BLaER1 (cell line): ENCODE data around the gene MARCHF6.

Source experiments
- H3K27ac ChIP-seq: shearing (Covaris generic); formaldehyde crosslinking; 2 replicates; pipeline ENCODE4 v1.8.1; 2022
- H3K27me3 ChIP-seq: shearing (Covaris generic); formaldehyde crosslinking; 2 replicates; pipeline ENCODE4 v1.8.1; 2022
- H3K36me3 ChIP-seq: shearing (Covaris generic); formaldehyde crosslinking; 2 replicates; pipeline ENCODE4 v1.8.1; 2022
- H3K4me1 ChIP-seq: shearing (Covaris generic); formaldehyde crosslinking; 2 replicates; pipeline ENCODE4 v1.8.1; 2022
- H3K4me2 ChIP-seq: shearing (Covaris generic); formaldehyde crosslinking; 2 replicates; pipeline ENCODE4 v1.8.1; 2022
- H3K4me3 ChIP-seq: shearing (Covaris generic); formaldehyde crosslinking; 2 replicates; pipeline ENCODE4 v1.8.1; 2022
- H3K9ac ChIP-seq: shearing (Covaris generic); formaldehyde crosslinking; 2 replicates; pipeline ENCODE4 v1.8.1; 2022
- H3K9me3 ChIP-seq: shearing (Covaris generic); formaldehyde crosslinking; 2 replicates; pipeline ENCODE4 v1.8.1; 2022
- H4K20me1 ChIP-seq: shearing (Covaris generic); formaldehyde crosslinking; 2 replicates; pipeline ENCODE4 v1.8.1; 2022
- Cebpa-rat ChIP-seq: shearing (Covaris generic); IDR thresholded peaks from 2 replicates; pipeline ENCODE4 v1.8.1; 2022

MARCHF6 gene

DNA sequence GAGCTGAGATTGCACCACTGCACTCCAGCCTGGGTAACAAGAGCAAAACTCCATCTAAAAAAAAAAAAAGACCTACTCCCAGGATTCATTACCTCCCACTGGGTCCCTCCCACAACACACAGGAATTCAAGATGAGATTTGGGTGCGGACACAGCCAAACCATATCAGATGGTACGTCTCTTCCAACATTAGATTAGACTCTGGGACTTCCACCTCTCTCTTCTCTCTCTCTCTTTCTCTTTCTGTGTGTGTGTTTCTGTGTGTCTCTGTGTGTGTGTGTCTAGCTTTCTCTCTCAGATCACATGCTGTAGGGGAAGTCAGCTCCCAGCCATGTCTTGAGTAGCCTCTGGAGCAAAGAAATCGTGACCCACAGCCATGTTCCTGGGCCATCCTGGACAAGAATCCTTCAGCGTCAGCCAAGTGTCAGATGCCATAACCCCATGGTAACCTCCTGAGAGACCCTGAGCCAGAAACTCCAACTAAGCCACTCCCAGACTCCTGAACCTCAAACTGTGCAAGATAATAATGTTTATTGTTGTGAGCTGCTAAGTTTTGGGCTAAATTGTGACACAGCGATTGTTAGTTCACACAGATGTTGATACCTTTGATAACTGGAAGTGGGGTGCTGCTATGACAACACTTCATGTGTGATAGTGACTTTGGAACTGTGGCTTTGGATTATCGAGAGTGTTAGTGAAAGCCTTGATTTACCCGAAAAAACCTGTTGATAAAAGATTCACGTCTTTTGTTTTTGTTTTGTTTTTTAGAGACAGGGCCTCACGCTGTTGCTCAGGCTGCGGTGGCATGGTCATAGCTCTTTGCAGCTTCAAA is 41.7 kb upstream of the MARCHF6 start:
- TF ChIP-seq Cebpa-rat: no peak
- Histone ChIP-seq H3K27ac (no peak overlapping the region), H3K4me2 (no peak overlapping the region), H4K20me1 (no peaks in the 10 kb centered on the region), H3K36me3 (no peaks in the 10 kb centered on the region), H3K27me3 (peaks cover 21% of the 10 kb centered on the region), H3K9ac (no peak overlapping the region), H3K4me1 (no peaks in the 10 kb centered on the region), H3K9me3 (peaks cover 12% of the 10 kb centered on the region; the same call in 1 of the 2 replicates), H3K4me3 (no peak overlapping the region)

DNA sequence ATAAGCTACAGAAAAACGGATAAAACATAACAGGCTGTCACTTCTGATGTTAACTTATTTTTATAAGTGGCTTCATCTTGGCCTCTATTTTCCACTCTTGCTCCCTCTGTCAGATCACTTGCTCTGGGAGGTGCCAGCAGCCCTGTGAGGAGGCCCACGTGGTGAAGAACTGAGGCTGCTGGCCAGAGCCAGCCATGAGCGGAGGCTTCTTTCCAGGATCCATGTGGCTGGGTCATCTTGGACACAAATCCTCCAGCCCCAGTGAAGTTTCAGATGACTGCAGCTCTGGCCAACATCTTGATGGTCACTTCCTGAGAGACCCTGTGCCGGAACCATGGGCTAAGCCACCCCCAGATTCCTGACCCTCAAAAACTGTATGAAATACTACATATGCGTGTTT is 38.3 kb upstream of the MARCHF6 start:
- Histone ChIP-seq H3K36me3 (no peaks in the 10 kb centered on the region), H3K4me2 (no peak overlapping the region), H3K4me3 (no peak overlapping the region), H4K20me1 (no peaks in the 10 kb centered on the region), H3K9ac (no peak overlapping the region), H3K4me1 (no peaks in the 10 kb centered on the region), H3K27ac (no peak overlapping the region), H3K27me3 (no peaks in the 10 kb centered on the region), H3K9me3 (0 out of 2 replicates have a peak, but pooled peaks cover 6% of the 10 kb centered on the region)
- no peak for TF ChIP-seq Cebpa-rat

DNA sequence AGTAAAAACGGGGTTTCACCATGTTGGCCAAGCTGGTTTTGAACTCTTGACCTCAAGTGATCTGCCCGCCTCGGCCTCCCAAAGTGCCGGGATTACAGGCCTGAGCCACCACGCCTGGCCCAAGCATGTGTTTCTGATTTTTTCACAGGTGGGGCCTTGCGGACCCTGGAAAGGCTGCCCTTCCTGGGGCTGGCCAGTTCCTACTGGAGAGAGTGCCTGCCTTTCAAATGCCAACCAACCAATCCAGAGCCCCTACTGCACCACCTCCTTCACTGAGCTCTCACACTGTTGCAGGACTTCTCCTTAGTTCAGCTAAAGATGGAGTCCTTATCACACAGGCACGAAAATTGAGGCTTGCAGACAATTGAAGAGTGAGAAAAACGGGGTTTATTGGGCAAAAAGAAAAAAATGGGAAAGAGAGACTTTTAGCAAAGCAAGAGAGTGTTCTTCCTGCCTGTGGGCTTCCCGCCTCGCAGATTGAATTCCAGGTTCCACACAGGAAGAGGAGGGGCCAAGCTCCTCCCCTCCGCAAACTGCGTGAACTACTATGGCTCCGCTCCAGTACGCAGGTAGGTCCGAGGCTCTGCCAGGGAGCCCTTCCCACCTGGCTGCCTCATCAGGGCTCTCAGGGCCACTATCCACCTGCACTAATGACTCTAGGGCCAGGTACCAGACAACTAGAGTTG is 37.5 kb upstream of the MARCHF6 start:
- Histone ChIP-seq H3K9ac (no peak overlapping the region), H3K9me3 (0 out of 2 replicates have a peak, but pooled peaks cover 6% of the 10 kb centered on the region), H3K36me3 (no peaks in the 10 kb centered on the region), H3K4me2 (no peak overlapping the region), H3K27me3 (no peaks in the 10 kb centered on the region), H4K20me1 (no peaks in the 10 kb centered on the region), H3K4me3 (no peak overlapping the region), H3K27ac (no peak overlapping the region), H3K4me1 (no peaks in the 10 kb centered on the region)
- no peak for TF ChIP-seq Cebpa-rat

GRCh38 chr5:10317825-10318682 is 35.4 kb upstream of the MARCHF6 start:
- Histone ChIP-seq H3K9ac (no peak overlapping the region), H3K4me2 (no peak overlapping the region), H3K36me3 (no peaks in the 10 kb centered on the region), H3K27me3 (no peaks in the 10 kb centered on the region), H4K20me1 (no peaks in the 10 kb centered on the region), H3K27ac (no peak overlapping the region), H3K4me1 (no peaks in the 10 kb centered on the region), H3K9me3 (0 out of 2 replicates have a peak, but pooled peaks cover 6% of the 10 kb centered on the region), H3K4me3 (no peak overlapping the region)
- no peak for TF ChIP-seq Cebpa-rat

- Histone ChIP-seq H3K4me1 (no peaks in the 10 kb centered on the region), H4K20me1 (no peaks in the 10 kb centered on the region), H3K27ac (no peak overlapping the region), H3K27me3 (no peaks in the 10 kb centered on the region), H3K9me3 (0 out of 2 replicates have a peak, but pooled peaks cover 6% of the 10 kb centered on the region), H3K36me3 (no peaks in the 10 kb centered on the region), H3K4me3 (no peak overlapping the region), H3K4me2 (no peak overlapping the region), H3K9ac (no peak overlapping the region)
- no peak for TF ChIP-seq Cebpa-rat
Measured at GRCh38 chr5:10319202-10319851, 34.2 kb upstream of the MARCHF6 start.

DNA sequence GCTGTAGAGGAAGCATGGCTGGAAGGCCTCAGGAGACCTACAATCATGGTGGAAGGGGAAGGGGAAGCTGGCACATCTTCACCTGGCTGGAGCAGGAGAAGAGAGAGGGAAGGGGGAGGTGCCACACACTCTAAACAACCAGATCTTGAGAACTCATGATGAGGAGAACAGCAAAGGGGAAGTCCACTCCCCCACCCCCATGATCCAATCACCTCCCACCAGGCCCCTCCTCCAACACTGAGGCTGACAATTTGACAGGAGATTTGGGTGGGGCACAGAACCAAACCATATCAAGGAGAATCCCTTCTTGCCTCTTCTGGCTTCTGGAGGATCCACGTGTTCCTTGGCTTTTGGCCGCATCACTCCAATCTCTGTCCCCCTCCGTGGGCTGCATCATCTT is 32.7 kb upstream of the MARCHF6 start:
- Histone ChIP-seq H3K36me3 (no peaks in the 10 kb centered on the region), H3K4me2 (no peak overlapping the region), H3K4me1 (no peaks in the 10 kb centered on the region), H4K20me1 (no peaks in the 10 kb centered on the region), H3K27me3 (no peaks in the 10 kb centered on the region), H3K9ac (no peak overlapping the region), H3K4me3 (no peak overlapping the region), H3K9me3 (0 out of 2 replicates have a peak, but pooled peaks cover 6% of the 10 kb centered on the region), H3K27ac (no peak overlapping the region)
- no peak for TF ChIP-seq Cebpa-rat

- Histone ChIP-seq H3K36me3 (no peaks in the 10 kb centered on the region), H4K20me1 (no peaks in the 10 kb centered on the region), H3K4me2 (no peak overlapping the region), H3K27me3 (no peaks in the 10 kb centered on the region), H3K9ac (no peak overlapping the region), H3K4me1 (no peaks in the 10 kb centered on the region), H3K4me3 (no peak overlapping the region), H3K9me3 (no peaks in the 10 kb centered on the region), H3K27ac (no peak overlapping the region)
- no peak for TF ChIP-seq Cebpa-rat
Measured at GRCh38 chr5:10321882-10322281, 31.6 kb upstream of the MARCHF6 start.

DNA sequence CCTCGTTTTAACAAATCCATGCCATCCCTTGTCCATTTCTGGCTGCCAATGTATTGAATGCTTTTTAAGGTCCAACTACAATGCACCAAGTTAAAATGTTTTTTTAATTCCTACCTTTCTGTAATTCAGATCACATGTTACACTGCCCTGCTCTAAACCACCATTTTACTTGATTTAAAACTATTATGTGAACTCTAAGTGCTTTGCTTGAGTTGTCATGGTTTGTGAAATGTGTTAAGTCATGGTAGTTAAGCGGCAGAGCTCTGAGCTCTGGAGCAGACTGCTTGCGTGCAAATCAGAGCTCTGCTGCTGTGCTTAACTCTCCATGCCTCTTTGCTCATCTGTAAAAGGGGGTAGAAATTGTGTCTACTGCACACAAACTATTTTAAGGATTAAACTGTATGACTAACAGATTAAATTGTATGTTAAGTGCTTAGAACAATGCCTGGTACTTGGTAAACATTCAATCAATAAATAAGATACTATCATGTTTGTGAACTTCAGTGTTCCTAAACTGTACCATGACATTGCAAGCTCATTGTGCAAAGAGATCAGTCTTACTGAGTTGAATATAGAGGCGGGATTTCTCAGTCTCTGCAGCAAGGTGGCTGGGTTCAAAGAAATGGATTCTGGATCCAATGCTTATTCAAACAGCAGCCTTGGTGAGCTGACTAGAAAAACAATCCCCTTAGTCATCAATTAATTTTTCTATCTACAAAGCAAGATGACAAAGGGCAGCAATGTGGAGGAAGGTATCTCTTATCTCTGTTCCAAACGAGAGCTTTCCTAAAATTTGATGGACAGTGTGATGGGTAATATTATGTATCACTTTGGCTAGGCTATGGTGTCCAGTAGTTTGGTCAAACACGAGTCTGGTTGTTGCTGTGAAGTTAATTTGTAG is 29.7 kb upstream of the MARCHF6 start:
- Histone ChIP-seq H3K36me3 (no peaks in the 10 kb centered on the region), H3K27ac (no peak overlapping the region), H3K4me2 (no peak overlapping the region), H3K27me3 (no peaks in the 10 kb centered on the region), H3K9me3 (no peaks in the 10 kb centered on the region), H3K4me3 (no peak overlapping the region), H3K9ac (no peak overlapping the region), H3K4me1 (no peaks in the 10 kb centered on the region), H4K20me1 (no peaks in the 10 kb centered on the region)
- no peak for TF ChIP-seq Cebpa-rat
